Lower leg skin (tissue), 3 donors: ENCODE results near the gene MX2.

Source experiments
- POLR2A ChIP-seq, 2 donors: fragments of 450-650 bp; IDR thresholded peaks; one replicate each; pipeline ENCODE4 v1.6.1; 2016 to 2017; ENCODE audit warnings: antibody characterized with exemption in 2 of 2, mild to moderate bottlenecking in 1 of 2, moderate library complexity in 1 of 2
- TF ChIP-seq, protein P1 (sequence below), 3 donors: fragments of 450-650 bp; IDR thresholded peaks; one replicate each; pipeline ENCODE4 v1.5.1; 2016; ENCODE audit warnings: antibody characterized with exemption in 3 of 3, mild to moderate bottlenecking in 3 of 3, moderate library complexity in 2 of 3

DNA sequence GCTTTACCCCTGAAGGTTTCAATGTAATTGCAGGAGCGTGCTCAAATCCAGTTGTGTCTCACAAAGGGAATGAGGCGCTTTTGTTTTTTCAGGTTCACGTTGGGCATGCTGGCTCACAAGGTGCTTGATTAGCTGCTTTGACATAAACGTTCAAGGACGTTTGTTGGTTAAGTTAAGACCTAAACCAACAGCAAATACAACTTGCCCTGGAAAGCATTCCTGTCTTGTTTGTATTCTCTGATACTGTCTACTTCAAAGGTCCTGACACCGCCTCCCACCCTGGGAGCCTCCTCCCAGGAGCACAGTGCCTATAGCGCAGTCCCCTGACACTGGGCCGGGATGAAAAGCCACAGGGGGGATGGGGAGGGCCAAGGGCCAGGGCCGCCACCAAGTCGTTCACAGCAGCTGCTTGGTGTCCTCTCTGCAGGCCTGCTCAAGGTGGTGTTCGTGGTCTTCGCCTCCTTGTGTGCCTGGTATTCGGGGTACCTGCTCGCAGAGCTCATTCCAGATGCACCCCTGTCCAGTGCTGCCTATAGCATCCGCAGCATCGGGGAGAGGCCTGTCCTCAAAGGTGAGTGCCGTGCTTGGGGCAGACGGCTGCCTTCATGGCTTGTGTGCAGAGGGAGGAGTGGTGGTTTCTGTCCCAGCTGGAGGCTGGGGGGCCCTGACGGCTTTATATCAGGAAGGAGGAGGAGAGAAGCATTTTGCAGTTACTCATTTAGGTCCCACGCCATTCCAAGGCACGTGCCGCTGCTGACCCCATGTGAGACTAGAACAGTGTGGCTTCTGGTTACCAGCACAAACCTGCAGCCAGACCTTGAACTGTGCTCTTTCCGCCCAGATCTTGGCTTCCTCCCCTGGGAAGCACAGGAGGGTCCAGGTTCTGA is 39.1 kb upstream of the MX2 start:
- TF ChIP-seq, protein P1, sequence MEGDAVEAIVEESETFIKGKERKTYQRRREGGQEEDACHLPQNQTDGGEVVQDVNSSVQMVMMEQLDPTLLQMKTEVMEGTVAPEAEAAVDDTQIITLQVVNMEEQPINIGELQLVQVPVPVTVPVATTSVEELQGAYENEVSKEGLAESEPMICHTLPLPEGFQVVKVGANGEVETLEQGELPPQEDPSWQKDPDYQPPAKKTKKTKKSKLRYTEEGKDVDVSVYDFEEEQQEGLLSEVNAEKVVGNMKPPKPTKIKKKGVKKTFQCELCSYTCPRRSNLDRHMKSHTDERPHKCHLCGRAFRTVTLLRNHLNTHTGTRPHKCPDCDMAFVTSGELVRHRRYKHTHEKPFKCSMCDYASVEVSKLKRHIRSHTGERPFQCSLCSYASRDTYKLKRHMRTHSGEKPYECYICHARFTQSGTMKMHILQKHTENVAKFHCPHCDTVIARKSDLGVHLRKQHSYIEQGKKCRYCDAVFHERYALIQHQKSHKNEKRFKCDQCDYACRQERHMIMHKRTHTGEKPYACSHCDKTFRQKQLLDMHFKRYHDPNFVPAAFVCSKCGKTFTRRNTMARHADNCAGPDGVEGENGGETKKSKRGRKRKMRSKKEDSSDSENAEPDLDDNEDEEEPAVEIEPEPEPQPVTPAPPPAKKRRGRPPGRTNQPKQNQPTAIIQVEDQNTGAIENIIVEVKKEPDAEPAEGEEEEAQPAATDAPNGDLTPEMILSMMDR (IDR thresholded peaks at IDR 0.05) = no peak
- TF ChIP-seq POLR2A (IDR thresholded peaks at IDR 0.05) = no peak
